CD4-positive, alpha-beta T cell (primary cell): ENCODE data around the gene KLHL33. TPM values are rescaled to one million over a fixed set of nuclear protein-coding genes. Genes with fewer than 3 reads are reported as not detected.

ENCODE experiments used
- ATAC-seq: fragments of 200-7000 bp; cut with Tn5 transposase; one replicate; pipeline ENCODE4 v1.10.0; 2022; ENCODE audit warnings: mild to moderate bottlenecking; ENCODE audit not compliant: poor library complexity
- CTCF ChIA-PET: fragments of 350-600 bp; sonication (Branson Sonifier 250); formaldehyde crosslinking; loops from one replicate; lab custom pipeline; 2021; ENCODE audit warnings: antibody characterized with exemption, inconsistent platforms; lab: Charles Lee
- POLR2A ChIA-PET: fragments of 350-600 bp; sonication (Branson Sonifier 250); formaldehyde crosslinking; loops from one replicate; lab custom pipeline; 2021; ENCODE audit warnings: antibody characterized with exemption, inconsistent platforms; lab: Charles Lee
- DNase-seq, 14 experiments: peaks; one replicate each; pipeline ENCODE4 v3.0.0-alpha.2; 2013 to 2020; ENCODE audit warnings: mixed read lengths in 2 of 14
- H3K27ac ChIP-seq, 2 donors: one replicate each; pipeline versions ENCODE4 v1.5.1 to v1.7.0; 2013; ENCODE audit warnings: low read length in 2 of 2, low read depth in 1 of 2, mild to moderate bottlenecking in 1 of 2
- H3K27me3 ChIP-seq, 2 experiments: 1 replicate in 1 of 2; 2 replicates in 1 of 2; pipeline versions ENCODE4 v1.6.1 to v1.7.0; 2013; ENCODE audit warnings: low read length in 2 of 2, control low read depth in 1 of 2, mild to moderate bottlenecking in 1 of 2, moderate library complexity in 1 of 2; ENCODE audit not compliant: insufficient read depth in 2 of 2, control insufficient read depth in 1 of 2
- H3K36me3 ChIP-seq: one replicate; pipeline ENCODE4 v1.6.1; 2013; ENCODE audit warnings: low read length, control low read depth; ENCODE audit not compliant: insufficient read depth
- H3K4me1 ChIP-seq: one replicate; pipeline ENCODE4 v1.6.1; 2013; ENCODE audit warnings: low read length, control low read depth; ENCODE audit not compliant: insufficient read depth
- H3K4me3 ChIP-seq: one replicate; pipeline ENCODE4 v1.5.1; 2013; ENCODE audit warnings: mild to moderate bottlenecking, low read length, moderate library complexity
- H3K9me3 ChIP-seq, 2 experiments: 1 replicate in 1 of 2; 2 replicates in 1 of 2; pipeline versions ENCODE4 v1.6.1 to v1.7.0; 2013; ENCODE audit warnings: low read length in 2 of 2, mild to moderate bottlenecking in 2 of 2, control low read depth in 1 of 2, moderate library complexity in 1 of 2; ENCODE audit not compliant: control insufficient read depth in 1 of 2, insufficient read depth in 1 of 2
- H3K27ac Mint-ChIP-seq: one replicate; pipeline ENCODE4 v1.8.0; 2020; ENCODE audit warnings: mixed read lengths
- H3K27me3 Mint-ChIP-seq: one replicate; pipeline ENCODE4 v1.8.0; 2021; ENCODE audit warnings: mixed read lengths
- H3K36me3 Mint-ChIP-seq: one replicate; pipeline ENCODE4 v1.8.0; 2021; ENCODE audit warnings: low read depth, mixed read lengths
- H3K4me1 Mint-ChIP-seq: one replicate; pipeline ENCODE4 v1.8.0; 2021; ENCODE audit warnings: low read depth, mixed read lengths
- H3K4me3 Mint-ChIP-seq: one replicate; pipeline ENCODE4 v1.8.0; 2020; ENCODE audit warnings: mild to moderate bottlenecking, mixed read lengths
- H3K9me3 Mint-ChIP-seq: one replicate; pipeline ENCODE4 v1.8.0; 2020; ENCODE audit warnings: mixed read lengths
- intact Hi-C, 2 experiments: fragments of 100-400 bp; cut with DNase I in 1 of 2; cut with micrococcal nuclease in 1 of 2; formaldehyde crosslinking; loops; one replicate each; pipeline versions ENCODE4 v1.15.1 to v1.9.0; 2023 to 2025; cut with DNase I, micrococcal nuclease
- total RNA-seq, 174 experiments: library from RNA in 2 of 174; stranded (reverse) in 2 of 174; gene quantifications; one replicate each; pipeline ENCODE4 v1.2.3 and lab custom pipeline; 2021 to 2026
- TF ChIP-seq, protein P1 (sequence below): fragments of 200-600 bp; IDR thresholded peaks from one replicate; pipeline ENCODE4 v1.8.0; 2022; ENCODE audit warnings: antibody characterized with exemption, mild to moderate bottlenecking

Gene KLHL33
- total RNA-seq, 2 experiments from 2014 or later = 0.19 to 0.31 TPM

DNA sequence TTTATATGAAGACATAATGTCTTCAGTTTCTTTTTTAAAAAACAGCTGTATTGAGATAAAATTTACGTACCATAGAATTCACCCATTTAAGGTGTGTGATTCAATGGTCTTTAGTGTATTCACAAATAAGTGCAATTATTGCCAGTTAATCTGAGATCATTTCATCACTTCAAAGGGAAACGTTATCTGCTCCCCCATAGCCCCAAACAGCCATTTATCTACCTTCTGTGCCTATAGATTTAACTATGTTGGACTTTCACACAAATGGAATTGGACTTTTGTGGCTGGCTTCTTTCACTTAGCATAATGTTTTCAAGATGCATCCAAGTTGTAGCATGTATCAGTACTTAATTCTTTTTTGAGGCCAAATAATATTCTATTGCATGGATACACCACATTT is 42.9 kb upstream of the KLHL33 start:
- ChIA-PET POLR2A (interaction anchor here (0.5 to 5.8 kb wide), 5 partner anchors 9 to 138 kb away, joined by 3 to 50 read pairs (median 22); partner anchors contain the start of genes APEX1, OSGEP, PIP4P1 and PNP), CTCF (interaction anchor here (1.1 to 1.2 kb wide), 2 partner anchors 9 to 63 kb away, joined by 3 to 4 read pairs; no protein-coding TSS in a partner anchor)
- Mint-ChIP-seq H3K4me3 (no peak overlapping the region), H3K9me3 (no peaks in the 10 kb centered on the region), H3K27ac (peak overlapping the region; percentile 87), H3K36me3 (peaks cover 43% of the 10 kb centered on the region), H3K27me3 (no peaks in the 10 kb centered on the region), H3K4me1 (peaks cover 94% of the 10 kb centered on the region)
- Histone ChIP-seq H3K9me3 (no peaks in the 10 kb centered on the region), H3K36me3 (peaks cover 33% of the 10 kb centered on the region), H3K27ac (peak overlapping the region in 1 of 2 donors; percentile 53), H3K4me3 (no peak overlapping the region), H3K27me3 (no peaks in the 10 kb centered on the region), H3K4me1 (peaks cover 66% of the 10 kb centered on the region)
- ATAC-seq = no peak
- intact Hi-C loops = loop anchor here in 1 of 2 experiments (5.0 kb wide), 1 partner anchor 38 kb away; no protein-coding TSS in a partner anchor
- TF ChIP-seq, protein P1, sequence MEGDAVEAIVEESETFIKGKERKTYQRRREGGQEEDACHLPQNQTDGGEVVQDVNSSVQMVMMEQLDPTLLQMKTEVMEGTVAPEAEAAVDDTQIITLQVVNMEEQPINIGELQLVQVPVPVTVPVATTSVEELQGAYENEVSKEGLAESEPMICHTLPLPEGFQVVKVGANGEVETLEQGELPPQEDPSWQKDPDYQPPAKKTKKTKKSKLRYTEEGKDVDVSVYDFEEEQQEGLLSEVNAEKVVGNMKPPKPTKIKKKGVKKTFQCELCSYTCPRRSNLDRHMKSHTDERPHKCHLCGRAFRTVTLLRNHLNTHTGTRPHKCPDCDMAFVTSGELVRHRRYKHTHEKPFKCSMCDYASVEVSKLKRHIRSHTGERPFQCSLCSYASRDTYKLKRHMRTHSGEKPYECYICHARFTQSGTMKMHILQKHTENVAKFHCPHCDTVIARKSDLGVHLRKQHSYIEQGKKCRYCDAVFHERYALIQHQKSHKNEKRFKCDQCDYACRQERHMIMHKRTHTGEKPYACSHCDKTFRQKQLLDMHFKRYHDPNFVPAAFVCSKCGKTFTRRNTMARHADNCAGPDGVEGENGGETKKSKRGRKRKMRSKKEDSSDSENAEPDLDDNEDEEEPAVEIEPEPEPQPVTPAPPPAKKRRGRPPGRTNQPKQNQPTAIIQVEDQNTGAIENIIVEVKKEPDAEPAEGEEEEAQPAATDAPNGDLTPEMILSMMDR = no peak
- no peak for DNase-seq

DNA sequence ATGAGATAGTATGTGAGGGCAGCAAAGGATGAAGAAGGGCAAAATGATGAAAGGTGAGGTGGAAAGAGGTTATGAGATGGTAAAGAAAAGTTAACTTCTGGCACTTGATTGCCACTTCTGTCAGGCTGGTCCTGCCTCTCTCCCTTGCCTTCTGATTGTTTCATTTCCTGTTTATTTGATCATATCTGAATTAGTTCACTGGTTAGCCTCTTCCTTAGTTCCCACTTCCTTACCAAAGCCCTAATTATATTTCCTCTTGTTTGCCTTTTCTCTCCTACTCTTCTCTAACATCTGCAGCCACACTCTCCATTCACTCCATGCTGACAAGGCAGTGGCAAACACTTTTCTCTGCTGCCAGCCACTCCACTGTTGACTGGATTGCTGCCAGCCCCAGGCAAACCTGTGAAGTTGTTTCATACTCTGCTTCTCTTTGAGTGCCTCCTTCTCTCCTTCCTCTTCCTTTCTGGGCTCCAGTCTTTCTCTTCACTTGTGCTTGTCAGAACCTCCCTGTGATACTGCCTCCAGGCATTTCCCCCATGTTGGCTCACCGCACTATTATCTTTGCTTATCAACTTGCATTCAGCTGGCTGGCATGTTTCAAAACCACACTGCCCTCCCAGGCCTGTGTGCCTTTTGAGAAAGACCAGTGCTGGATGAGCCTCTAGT is 41.4 kb upstream of the KLHL33 start:
- Histone ChIP-seq H3K4me1 (peaks cover 80% of the 10 kb centered on the region), H3K27me3 (no peaks in the 10 kb centered on the region), H3K36me3 (peaks cover 48% of the 10 kb centered on the region), H3K9me3 (no peaks in the 10 kb centered on the region), H3K27ac (peak overlapping the region; percentile 53 to 71), H3K4me3 (peak overlapping the region; percentile 21)
- peak; percentile 82 for ATAC-seq
- Mint-ChIP-seq H3K36me3 (peaks cover 58% of the 10 kb centered on the region), H3K4me3 (peak overlapping the region; percentile 68), H3K9me3 (no peaks in the 10 kb centered on the region), H3K27me3 (no peaks in the 10 kb centered on the region), H3K27ac (peak overlapping the region; percentile 87), H3K4me1 (peaks cover 91% of the 10 kb centered on the region)
- intact Hi-C loops = loop anchor here (1.0 to 5.0 kb wide), 4 partner anchors 8 to 40 kb away; partner anchors contain the start of genes PIP4P1 (in 1 of the 2) and PNP (in 1 of the 2)
- TF ChIP-seq, protein P1 = no peak
- ChIA-PET CTCF (no interaction called here), POLR2A (interaction anchor here (0.9 to 5.8 kb wide), 5 partner anchors 8 to 204 kb away, joined by 4 to 50 read pairs (median 22); partner anchors contain the start of genes APEX1, OSGEP, PIP4P1 and PNP)
- peak in 10 of 14 experiments; percentile 12 to 79 (median 36) for DNase-seq

DNA sequence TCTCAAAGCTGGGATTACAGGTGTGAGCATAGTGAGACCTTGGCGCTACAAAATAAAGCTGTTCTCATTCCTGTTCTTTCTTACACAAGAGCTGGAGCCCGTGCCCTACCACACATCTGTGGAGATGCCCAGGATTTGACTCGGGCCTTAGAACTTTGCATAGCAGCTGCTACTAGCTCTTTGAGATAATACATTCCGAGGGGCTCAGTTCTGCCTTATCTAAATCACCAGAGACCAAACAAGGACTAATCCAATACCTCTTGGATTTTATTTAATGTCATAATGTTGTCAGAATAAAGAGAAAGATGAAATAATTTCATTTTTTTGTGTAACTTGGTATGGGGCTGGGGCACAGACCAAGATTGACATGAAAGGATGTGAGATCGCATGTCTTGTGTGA is 40.8 kb upstream of the KLHL33 start:
- H3K9me3 Mint-ChIP-seq = no peaks in the 10 kb centered on the region
- Histone ChIP-seq H3K4me1 (peaks cover 85% of the 10 kb centered on the region), H3K9me3 (no peaks in the 10 kb centered on the region), H3K27me3 (no peaks in the 10 kb centered on the region), H3K4me3 (peak overlapping the region; percentile 21), H3K36me3 (peaks cover 51% of the 10 kb centered on the region), H3K27ac (peak overlapping the region; percentile 53 to 71)
- intact Hi-C loops = loop anchor here (1.0 to 5.0 kb wide), 4 partner anchors 7 to 41 kb away; partner anchors contain the start of genes PIP4P1 (in 1 of the 2) and PNP (in 1 of the 2)
- peak overlapping the region; percentile 68 for H3K4me3 Mint-ChIP-seq
- DNase-seq (no peak), ATAC-seq (no peak)
- peaks cover 91% of the 10 kb centered on the region for H3K4me1 Mint-ChIP-seq
- CTCF ChIA-PET = no interaction called here
- H3K36me3 Mint-ChIP-seq = peaks cover 64% of the 10 kb centered on the region
- peak overlapping the region; percentile 87 for H3K27ac Mint-ChIP-seq
- POLR2A ChIA-PET = interaction anchor here (4.5 to 5.8 kb wide), 3 partner anchors 11 to 22 kb away, joined by 22 to 50 read pairs (median 30); partner anchors contain the start of genes APEX1, OSGEP and PIP4P1
- no peaks in the 10 kb centered on the region for H3K27me3 Mint-ChIP-seq
- TF ChIP-seq, protein P1 = no peak
